ENCODE data around the gene TMX3. TPM values are rescaled to one million over a fixed set of nuclear protein-coding genes. Genes with fewer than 3 reads are reported as not detected.

The TMX3 gene
- total RNA-seq, 1 donor from 2014 or later: 48.7 TPM

GRCh38 chr18:68734308-68734707 is 19.4 kb upstream of the TMX3 start:
- no peak for DNase-seq
- H3K27ac ChIP-seq: no peak overlapping the region
- ATAC-seq: no peak
- peaks cover 6% of the 10 kb centered on the region for H3K4me1 ChIP-seq
- no peak for TF ChIP-seq CTCF (IDR thresholded peaks at IDR 0.05)
- no peaks in the 10 kb centered on the region for H3K36me3 ChIP-seq
- no peak overlapping the region for H3K4me3 ChIP-seq
- no peaks in the 10 kb centered on the region for H3K9me3 ChIP-seq
- intact Hi-C loops (cut with DNase I): no loop called here
- H3K27me3 ChIP-seq (ENCODE audit: low read depth): no peaks in the 10 kb centered on the region

DNA sequence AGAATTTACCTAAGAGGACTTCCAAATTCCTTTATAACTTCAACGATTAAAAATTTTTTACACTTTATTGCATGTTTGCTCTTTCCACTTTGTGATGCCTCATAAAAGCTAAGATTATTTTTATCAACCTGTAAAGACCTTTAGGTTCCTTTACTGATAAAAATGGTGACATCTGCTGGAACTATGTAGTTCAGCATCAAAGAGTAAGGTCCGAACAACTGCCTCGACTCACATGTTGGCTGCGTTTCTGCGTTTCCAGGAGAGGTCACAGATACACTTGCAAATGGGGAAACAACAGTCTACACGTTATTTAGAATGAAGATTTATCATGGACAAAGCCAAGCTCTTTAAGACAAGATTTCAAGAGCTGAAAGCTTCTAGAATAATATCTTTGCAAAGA is 18.8 kb upstream of the TMX3 start:
- DNase-seq: no peak
- no peak for ATAC-seq
- intact Hi-C loops (cut with DNase I): no loop called here
- H3K27me3 ChIP-seq (ENCODE audit: low read depth): no peaks in the 10 kb centered on the region
- H3K4me1 ChIP-seq: peaks cover 6% of the 10 kb centered on the region
- H3K27ac ChIP-seq: no peak overlapping the region
- TF ChIP-seq CTCF (IDR thresholded peaks at IDR 0.05): no peak
- H3K9me3 ChIP-seq: no peaks in the 10 kb centered on the region
- no peak overlapping the region for H3K4me3 ChIP-seq
- no peaks in the 10 kb centered on the region for H3K36me3 ChIP-seq

- DNase-seq (no peak), ATAC-seq (no peak)
- no peak for TF ChIP-seq CTCF (IDR thresholded peaks at IDR 0.05)
- Histone ChIP-seq H3K27ac (no peak overlapping the region), H3K27me3 (ENCODE audit: low read depth) (no peaks in the 10 kb centered on the region), H3K36me3 (no peaks in the 10 kb centered on the region), H3K4me1 (no peaks in the 10 kb centered on the region), H3K4me3 (no peak overlapping the region), H3K9me3 (no peaks in the 10 kb centered on the region)
- intact Hi-C loops (cut with DNase I): no loop called here
These were observed 13.3 kb upstream of the TMX3 start for GRCh38 chr18:68728081-68728700.

GRCh38 chr18:68727506-68727905 is 12.6 kb upstream of the TMX3 start:
- ATAC-seq (no peak), DNase-seq (no peak)
- peaks cover 5% of the 10 kb centered on the region for H3K4me1 ChIP-seq
- H3K27ac ChIP-seq: no peak overlapping the region
- no peak overlapping the region for H3K4me3 ChIP-seq
- H3K36me3 ChIP-seq: no peaks in the 10 kb centered on the region
- no peaks in the 10 kb centered on the region for H3K9me3 ChIP-seq
- intact Hi-C loops (cut with DNase I): no loop called here
- no peak for TF ChIP-seq CTCF (IDR thresholded peaks at IDR 0.05)
- H3K27me3 ChIP-seq (ENCODE audit: low read depth): no peaks in the 10 kb centered on the region

DNA sequence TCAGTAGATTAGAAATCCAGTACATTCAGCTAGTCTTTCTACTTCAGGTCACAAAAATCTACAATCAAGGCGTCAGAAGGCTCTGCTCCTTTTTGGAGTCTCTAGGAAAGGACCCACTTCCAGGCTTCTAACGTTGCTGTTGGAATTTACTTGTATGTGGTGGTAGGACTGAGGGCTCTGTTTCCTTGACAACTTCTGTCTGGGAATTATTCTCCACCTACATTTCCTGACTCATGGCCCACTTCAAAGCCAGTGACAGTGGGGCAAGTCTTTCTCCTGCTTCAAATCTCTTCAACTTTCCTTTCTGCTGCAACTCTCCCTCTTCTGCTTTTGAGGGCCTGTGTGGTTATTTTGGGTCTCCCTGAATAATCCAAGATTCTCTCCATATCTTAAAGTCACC is 10.4 kb upstream of the TMX3 start:
- no peak for DNase-seq
- Histone ChIP-seq H3K9me3 (no peaks in the 10 kb centered on the region), H3K4me3 (no peak overlapping the region), H3K36me3 (no peaks in the 10 kb centered on the region), H3K4me1 (peaks cover 17% of the 10 kb centered on the region), H3K27me3 (ENCODE audit: low read depth) (no peaks in the 10 kb centered on the region), H3K27ac (no peak overlapping the region)
- no peak for TF ChIP-seq CTCF (IDR thresholded peaks at IDR 0.05)
- ATAC-seq: no peak
- intact Hi-C loops (cut with DNase I): no loop called here
